T-helper 2 cell treated with Interferon-gamma antibody and Interleukin-4, amounts not matched to agents 100 ng/mL and 5 ng/mL, for 36 hours (primary cell): ENCODE data around the gene TPST1. TPM values are rescaled to one million over a fixed set of nuclear protein-coding genes. Genes with fewer than 3 reads are reported as not detected.

Source experiments
- intact Hi-C: fragments of 100-400 bp; cut with micrococcal nuclease; formaldehyde crosslinking; loops from one replicate; pipeline ENCODE4 v1.15.1; 2023
- total RNA-seq: library from RNA; stranded (reverse); gene quantifications from 2 replicates; pipeline ENCODE4 v1.2.3, GENCODE V29; 2022

The TPST1 gene
- total RNA-seq, 1 donor from 2014 or later: 0.55 TPM

DNA sequence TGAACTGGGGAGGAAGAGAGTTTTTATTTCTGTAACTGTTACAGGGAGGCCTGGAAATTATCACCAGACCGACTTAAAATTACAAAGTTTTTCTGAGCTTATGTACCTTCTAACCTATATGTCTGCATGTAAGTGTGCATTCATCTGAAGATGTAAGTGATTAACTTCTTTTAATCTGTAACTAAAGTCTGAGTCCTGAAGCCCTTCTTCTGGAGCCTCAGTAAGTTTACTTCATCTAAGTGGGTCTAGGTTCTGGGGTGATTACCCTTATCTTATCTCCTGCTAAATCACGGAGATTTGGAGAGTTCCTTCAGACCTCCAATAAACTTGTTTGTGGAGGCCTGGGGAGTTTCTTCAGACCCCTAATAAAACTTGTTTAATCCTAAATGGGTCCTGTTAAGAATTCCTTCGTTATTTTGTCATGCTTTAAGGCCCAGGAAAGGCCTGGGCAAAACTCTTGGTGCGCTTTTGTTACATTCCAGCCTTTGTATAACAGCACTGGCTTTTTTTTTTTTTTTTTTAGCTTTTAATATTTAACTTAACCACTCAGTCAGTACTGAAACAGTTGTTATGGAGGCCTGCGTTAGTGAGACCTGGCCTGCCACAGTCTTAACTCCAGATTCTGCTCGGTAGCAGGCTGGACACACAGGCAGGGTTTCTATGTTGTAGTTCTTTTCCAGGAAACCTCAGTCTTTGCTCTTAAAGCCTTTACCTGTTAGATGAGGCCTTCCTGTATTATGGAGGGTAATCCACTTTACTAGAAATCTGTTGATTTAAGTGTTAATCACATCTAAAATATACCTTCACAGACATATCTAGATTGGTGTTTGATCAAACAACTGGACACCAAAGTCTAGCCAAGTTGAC, 33.0 kb downstream of the TPST1 start:
- intact Hi-C loops: no loop called here

DNA sequence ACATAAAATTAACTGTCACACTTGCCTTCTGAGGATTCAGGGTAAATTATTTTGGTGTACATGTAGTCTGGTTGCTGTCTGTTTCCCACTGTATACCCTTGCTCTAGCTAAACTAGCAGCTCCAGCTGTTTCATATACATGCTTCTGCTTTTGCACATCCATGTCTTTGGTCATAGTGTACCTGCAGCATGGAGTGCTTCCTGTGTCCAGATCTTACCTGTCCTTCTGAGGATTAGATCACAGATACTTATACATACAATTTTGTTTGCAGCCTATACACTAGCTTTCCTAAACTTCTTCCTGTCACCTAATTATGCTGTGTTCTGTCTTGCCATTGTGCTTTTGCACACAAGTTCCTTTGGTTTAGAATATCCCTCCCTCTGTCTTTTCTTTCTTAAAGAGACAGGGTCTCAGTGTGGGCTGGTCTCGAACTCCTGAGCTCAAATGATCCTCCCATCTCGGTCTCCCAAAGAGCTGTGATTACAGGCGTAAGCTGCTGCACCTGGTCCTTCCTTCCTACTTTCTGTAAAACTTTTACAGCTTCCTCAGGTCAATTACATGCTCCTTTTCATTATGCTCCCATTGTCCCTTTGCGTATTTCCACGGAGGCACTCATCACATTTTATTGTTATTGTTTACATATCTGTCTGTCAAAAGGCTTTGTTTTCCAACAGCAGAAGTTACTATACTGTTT, 33.8 kb downstream of the TPST1 start:
- intact Hi-C loops: no loop called here

DNA sequence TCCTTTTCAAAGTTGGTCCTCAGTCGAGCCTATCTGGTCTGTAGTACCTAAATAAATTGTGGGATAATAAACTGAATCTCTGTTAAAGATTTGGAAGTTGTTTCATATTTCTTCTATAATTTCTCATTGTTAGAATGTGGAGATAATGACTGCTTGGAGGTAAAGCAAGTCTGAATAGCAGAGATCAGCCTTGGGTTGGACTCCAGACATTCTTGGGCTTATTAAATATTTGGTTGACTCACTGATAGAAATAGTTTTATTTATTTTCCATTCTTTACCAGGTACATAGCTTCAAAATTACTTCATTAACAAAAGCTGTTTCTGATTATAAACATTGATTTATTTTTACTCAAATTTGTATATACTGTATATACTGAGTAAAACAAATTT, 34.3 kb downstream of the TPST1 start:
- intact Hi-C loops: no loop called here

DNA sequence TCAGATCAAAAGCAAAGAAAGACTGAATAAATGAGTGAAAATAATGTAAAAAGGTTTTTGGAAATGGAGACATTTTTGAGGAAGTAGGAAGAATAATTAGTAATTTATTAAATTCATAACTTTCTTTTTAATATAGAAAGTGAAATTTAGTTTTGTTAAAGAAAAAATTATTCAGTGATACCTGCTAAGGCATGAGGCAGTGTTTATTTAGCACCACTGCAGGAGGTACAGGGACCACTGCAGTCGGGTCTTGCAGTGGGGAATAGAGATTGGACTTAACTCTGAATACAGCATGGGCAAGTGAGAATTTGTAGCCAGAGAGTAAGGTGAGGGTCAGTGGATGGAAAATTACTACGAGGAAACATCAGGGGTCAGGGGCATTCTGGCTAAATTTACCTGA, 39.9 kb downstream of the TPST1 start:
- intact Hi-C loops: no loop called here

DNA sequence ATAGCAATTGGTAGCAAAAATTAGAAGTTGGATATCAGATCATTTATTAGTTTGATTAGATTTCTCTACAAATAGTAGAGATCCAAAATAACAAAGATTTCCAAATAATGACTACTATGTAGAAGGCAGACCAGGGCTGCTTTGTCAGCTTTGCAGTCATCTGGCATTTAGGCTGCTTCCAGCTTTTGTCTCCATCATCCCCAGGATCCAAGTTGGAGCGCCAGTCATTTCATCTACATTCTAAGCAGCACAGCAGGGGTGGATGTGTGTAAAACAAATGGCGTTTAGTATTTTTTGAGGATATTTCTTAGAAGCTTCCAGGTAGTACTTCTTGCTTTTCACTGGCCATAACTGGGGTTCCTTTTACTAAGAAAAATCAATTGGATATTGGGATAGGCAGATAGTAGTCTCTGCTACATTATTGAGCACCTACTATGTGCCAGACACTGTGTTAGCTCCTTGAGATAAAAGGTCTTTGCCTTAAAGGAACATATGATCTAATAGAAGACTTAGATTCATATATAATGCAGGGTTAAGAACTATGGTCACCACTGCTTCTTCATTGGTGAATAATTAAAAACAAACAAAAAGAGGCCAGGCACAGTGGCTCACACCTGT, 41.5 kb downstream of the TPST1 start:
- intact Hi-C loops: no loop called here

DNA sequence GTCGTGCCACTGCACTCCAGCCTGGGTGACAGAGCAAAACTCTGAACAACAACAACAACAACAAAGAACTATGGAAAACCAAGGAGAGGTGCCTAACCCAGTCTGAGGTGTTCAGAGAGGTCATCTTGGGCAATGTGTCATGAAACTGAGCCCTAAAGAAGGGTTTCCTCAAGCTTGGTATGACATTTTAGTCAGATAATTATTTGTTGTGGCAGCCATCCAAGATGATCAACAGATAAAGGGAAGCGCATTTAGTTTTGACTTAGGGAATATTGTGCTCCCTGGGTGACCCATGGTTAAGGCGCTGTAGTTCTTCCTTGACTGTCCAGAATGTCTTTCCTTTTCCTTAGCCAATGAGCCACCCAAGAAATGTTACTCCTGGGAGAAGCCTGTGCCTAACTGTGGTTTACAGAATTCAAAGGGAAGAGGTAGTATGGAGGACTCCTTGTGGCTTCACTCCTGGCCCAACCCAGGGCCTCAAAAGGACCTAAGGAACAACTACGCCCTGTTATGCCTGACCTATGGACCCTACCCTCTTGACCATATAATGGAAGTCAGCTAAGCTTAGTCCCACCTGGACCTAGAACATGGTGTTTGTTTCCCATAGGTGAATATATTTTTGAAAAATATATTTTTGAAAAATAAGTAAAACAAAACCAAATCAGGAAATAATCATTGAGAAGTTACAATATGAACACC, 42.4 kb downstream of the TPST1 start:
- intact Hi-C loops: no loop called here

DNA sequence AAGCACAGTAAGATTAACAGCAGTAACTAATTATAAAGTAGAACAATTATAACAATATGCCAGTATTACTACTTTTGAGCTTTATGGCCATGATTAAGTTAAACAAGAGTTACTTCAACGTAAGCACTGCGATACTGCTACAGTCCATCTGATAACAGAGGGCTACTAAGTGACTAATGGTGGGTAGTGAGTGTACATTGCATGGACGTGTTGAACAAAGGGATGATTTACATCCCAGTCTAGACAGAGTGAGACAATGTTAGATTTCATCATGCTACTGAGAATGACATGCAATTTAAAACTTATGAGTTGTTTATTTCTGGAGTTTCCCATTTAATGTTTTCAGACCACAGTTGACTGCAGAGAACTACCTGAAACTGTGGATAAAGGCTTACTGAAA, 45.6 kb downstream of the TPST1 start:
- intact Hi-C loops: no loop called here

DNA sequence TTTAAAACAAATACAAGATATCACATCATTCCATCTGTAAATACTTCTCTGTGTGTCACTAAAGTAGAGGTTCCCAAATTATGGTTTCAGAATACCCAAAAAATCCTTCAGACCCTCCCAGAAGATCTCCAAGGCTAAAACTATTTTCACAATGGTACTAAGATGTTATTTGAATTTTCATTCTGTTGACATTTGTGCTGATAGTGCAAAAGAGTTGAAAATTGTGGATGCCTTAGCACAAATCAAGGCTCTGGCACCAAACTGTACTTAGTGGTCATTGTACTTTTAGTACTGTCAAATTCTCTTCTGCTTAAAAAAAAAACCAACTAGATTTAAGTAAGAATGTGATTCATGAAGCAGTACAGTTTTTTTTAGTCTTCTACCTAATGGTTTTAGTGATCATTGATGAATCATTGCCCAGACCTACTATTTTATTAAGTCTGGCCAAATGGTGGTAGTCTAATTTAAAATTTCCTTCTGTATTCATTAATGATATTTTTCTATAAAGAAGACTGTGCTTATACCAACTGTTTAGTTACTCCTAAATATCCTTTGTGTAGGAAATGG, 50.5 kb downstream of the TPST1 start:
- intact Hi-C loops: no loop called here

DNA sequence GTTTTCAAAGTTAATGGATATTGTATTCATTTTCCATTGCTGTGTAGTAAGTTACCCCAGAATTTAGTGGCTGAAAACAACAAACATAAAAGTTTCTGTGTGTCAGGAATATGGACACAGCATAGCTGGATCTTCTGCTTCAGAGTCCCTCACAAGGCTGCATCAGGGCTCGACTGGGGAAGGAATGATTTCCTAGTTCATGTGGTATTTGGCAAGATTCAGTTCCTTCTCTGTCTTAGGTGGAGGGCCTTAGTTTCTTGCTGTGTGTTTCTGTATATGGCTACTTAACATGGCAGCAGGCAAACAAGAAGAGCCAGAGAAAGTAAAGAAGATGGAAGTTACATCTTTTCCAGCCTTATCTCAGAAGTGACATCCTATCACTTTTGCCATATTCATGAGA, 51.1 kb downstream of the TPST1 start:
- intact Hi-C loops: no loop called here

DNA sequence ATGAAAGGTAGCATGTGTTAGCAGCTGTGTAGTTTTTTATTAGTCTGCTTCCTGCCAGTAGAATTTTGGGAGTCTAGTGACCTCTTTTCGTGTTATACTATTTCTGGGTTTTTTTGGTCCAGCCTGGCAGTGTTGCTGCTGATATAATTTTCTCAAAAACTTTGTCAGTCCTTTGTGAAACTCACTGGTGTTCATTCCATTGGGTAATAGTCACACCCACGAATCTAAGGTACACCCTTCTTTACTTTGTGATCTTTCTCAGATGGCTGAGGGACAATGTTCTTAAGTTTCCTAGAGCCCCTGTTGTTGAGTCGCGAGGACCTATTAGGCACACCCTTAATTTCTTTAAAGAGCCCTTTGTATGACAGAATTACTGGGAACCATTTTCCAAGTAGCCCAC, 52.3 kb downstream of the TPST1 start:
- intact Hi-C loops: no loop called here

DNA sequence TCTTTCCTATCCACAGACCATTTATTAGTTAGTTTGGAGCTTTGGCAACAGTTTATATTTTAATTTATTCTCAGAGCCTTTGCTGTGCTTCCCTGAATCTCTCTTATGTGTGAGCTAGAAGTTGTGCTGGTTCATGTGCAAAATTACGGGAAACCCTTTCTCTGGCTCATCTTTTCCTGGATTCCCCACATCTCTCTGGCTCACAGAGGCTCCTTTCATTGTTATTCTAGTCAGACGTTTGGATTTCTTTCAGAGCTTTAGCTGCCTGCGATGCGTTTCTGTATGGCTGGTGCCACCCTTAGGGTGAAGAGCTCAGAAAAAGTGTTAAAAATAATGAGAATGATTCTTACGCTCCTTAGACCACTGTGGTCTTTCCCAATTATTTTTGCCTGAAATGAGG, 53.3 kb downstream of the TPST1 start:
- intact Hi-C loops: no loop called here

DNA sequence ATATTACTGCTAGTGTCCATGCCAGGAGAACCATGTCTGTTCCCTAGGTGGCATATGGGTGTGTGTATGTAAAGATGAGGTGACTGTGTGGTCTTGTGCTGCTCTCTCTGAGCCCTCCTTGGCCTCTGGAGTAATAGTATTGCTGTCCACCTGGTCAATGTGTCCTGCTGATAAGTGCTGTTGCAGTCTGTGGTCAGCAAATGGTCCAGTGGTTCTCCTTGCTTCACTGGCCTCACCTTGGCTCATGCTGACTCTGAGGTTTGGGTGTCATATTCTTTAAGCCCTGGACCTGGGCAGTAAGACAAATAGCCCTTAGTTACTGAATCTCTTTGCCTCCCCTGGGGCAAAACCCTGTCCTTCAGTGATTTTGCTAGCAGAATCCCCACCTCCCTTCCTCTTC, 56.8 kb downstream of the TPST1 start:
- intact Hi-C loops: no loop called here

DNA sequence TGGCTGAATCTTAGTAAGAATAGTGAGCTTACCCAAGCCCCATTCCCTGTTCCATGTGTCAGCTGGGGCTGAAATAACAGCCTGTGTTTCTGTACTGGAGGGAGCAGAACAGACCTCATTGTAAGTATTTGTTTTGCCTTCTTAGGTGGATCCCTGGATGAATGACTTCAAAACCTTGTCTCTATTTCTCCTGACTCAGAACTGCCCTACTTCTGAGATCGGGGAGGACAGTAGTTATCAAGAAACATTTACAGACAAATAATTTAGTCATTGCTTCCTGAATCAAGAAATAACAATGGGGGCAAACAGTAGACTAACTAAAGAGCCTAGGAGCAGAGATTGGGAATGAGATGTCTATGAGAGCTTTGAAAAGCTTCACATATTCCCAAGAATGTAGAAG, 58.8 kb downstream of the TPST1 start:
- intact Hi-C loops: no loop called here

DNA sequence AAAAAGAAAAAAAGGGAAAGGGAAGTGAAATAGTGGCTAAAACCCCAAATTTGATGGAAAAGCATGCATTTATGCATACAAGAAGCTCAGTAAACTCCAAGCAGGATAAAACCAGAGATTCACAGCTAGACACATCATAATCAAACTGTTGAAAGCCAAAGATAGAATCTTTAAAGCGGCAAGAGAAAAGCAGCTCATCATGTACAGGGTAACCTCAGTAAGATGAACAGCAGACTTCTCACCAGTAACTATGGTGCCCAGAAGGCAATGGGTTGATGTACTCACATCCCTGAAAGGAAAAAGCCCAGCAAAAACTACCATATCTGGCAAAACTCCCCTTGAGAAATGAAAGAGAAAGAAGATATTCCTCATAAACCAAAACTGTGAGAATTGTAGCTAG, 60.4 kb downstream of the TPST1 start:
- intact Hi-C loops: no loop called here

DNA sequence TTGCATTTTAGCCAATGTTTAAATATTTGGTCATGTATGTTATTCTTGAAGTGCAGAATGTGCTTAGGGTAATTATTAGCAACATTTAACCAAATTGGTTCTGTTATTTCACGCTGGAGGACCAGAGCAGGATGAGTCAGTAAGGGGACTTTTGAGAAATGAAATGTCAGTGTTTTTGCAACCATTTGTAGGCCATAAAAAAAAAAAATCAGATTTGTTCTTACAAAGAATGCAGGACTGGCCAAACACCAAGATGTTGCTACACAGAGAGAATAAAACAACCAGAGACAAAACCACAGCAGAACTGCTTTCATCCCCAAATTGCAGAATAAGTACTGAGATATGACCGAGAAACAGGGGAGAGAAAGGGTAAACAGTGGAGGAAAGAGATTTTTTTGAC, 62.1 kb downstream of the TPST1 start:
- intact Hi-C loops: no loop called here

DNA sequence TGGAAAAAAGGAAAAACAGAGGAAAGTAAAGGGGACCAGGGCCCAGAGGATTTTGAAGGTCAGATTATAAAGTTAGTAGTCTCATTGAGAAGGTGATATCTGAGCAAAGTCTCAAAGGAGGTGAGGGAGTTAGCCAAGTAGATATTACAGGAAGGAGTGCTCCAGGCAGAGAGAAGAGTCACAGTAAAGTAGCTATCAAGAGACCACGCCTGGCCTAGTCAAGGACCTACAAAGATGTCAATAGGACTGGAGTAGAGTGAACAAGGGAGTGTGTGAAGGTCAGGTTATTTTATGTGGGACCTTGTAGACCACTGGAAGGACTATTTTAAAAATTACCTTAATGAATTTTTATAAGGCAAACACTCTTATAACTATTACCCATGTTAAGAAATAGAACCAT, 64.8 kb downstream of the TPST1 start:
- intact Hi-C loops: no loop called here

DNA sequence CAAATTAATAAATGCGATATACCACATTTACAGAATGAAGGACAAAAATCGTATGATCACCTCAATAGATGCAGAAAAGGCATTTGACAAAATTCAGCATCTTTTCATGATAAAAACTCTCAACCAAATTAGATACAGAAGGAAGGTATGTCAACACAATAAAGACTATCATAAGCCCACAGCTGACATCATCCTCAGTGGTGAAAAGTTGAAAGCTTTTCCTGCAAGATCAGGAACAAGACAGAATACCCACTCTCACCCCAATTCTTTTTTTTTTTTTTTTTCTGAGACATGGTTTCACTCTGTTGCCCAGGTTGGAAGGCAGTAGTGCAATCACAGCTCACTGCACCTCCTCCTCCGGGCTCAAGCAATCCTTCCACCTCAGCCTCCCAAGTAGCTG, 67.2 kb downstream of the TPST1 start:
- intact Hi-C loops: no loop called here

DNA sequence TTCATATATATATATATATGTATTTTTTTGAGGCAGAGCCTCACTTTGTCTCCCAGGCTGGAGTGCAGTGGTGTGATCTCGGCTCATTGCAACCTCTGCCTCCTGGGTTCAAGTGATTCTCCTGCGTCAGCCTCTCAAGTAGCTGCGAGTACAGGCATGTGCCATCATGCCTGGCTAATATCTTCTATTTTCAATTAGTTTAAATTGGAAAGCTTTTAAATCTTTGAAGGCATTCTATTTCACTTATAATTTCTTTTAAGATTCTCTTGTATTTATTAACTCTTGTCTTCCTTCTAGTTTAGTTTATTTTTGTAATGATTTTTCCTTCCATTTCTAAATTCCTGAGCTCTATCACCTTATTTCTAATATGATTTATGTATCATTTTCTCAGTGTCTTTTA, 71.2 kb downstream of the TPST1 start:
- intact Hi-C loops: no loop called here

DNA sequence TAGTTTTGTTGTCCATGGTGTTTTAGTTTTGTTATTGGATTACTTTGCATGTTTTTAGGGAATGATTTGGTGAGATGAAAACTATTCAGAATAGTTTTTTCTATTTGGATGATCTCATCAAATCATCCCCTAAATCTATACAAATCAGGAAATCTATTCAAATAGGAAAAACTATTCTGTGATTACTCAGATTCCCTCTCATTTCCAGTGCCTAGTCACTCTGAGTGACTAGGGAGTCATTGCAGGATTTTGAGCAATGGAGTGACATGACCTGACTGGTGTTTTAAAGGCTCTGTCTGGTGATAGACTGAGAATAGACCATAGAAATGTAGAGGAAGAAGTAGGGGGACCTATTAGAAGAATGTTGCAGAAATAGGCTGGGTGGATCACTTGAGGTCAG, 72.4 kb downstream of the TPST1 start:
- intact Hi-C loops: no loop called here

DNA sequence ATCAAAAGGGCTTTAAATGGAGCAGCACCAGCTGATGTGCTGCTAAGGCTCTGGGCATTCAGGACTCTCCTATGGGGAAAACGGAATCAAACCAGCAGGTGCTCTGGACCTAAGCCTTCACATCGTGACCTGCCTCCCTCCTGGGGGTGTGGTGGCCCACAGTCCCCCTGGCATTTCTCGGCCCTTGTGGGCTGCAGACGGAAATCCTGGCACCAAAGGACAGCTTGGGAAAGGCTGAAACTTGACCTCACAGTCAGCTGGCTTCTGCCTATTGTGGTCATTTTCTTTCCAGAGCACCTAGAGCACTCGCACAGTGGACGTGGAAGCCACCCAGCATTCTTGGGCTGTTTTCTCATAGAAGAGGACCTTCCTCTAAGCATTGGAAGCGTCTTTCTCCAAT, 74.8 kb downstream of the TPST1 start:
- intact Hi-C loops: no loop called here
